Erythroblast (primary cell): ENCODE results near the gene SCN5A.

Experiments used
- GATA1 ChIP-seq: IDR thresholded peaks from 2 replicates; pipeline ENCODE4 v1.6.1; 2011; ENCODE audit warnings: low read depth, mild to moderate bottlenecking, control low read depth, low read length, moderate library complexity
- POLR2A ChIP-seq: IDR thresholded peaks from 2 replicates; pipeline ENCODE4 v1.6.1; 2011; ENCODE audit warnings: mild to moderate bottlenecking, low read length

GRCh38 chr3:38643090-38643489 is 6.4 kb downstream of the SCN5A start:
- TF ChIP-seq POLR2A (no peak), GATA1 (no peak)
